GM19239 (cell line): Measurements from ENCODE around the gene FAM177A1.
"Not testable (repeated sequence)": the region's sequence is repeated elsewhere in the genome, so short reads cannot be mapped to it uniquely, and the experiment has no call there.

Experiments used
- DNase-seq: peaks from one replicate; pipeline ENCODE4 v3.0.0; 2011; ENCODE audit warnings: low spot score; ENCODE audit not compliant: insufficient read length
- FAIRE-seq: peaks from 2 replicates; lab custom pipeline; 2011; peaks lifted over from hg19 to GRCh38; lab: Jason Lieb, UNC

FAM177A1 gene, protein sequence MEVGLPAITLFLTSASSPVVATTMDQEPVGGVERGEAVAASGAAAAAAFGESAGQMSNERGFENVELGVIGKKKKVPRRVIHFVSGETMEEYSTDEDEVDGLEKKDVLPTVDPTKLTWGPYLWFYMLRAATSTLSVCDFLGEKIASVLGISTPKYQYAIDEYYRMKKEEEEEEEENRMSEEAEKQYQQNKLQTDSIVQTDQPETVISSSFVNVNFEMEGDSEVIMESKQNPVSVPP

DNA sequence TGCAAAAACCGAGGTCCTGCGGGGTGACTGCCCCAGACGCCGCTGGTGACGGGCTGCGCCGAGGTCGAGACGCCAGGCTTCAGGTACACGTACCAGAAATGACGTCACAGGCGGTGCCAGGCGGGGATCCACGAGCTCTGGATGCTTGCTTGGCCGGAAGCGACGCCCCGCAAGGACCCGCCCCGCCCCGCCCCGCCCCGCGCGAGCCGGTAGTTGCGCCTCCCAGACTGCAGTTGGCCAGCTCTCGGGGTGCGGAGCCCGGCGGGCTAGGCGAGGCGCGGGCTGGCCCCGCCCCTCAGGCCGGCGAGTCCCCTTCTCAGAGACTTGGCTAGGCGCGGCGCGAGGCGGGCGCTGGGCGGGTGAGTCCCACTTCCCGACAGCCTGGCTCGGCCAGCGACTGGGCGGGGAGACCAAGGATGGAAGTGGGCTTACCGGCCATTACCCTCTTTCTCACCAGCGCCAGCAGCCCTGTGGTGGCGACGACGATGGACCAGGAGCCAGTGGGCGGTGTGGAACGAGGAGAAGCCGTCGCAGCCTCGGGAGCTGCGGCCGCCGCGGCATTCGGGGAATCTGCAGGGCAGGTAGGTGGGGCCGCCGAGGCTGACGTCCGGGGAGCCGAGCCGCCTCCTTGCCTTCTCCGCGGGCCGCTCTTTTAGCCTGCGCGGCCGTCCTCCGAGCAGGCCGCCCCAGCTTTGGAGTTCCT, at the start of gene FAM177A1:
FAM177A1 (plus strand) TSS at position 225 of the 703 bp plus-strand sequence; CDS start at position 417, 192 bp downstream.
- FAIRE-seq (peak; percentile 91), DNase-seq (peak; percentile 96)

DNA sequence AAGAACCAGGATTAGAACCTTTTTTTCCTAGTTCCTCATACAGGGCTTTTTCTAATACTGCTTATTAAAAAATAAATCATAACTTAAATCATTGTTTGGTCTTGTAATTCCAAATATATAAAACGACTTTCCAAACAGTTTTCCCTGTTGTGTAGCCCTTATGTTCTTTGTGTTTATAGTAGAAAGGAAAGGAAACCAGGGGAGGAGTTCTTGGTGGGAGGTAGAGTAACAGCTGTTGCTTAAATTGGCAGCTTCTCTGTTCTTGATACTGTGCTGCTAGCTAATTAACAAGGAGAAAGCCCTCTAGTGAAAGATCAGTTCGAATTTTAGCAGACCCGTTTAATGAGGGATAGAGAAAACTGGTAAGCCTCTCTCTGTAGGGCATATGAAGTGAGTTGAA, 48.3 kb upstream of the FAM177A1 start:
- FAIRE-seq, result no peak

DNA sequence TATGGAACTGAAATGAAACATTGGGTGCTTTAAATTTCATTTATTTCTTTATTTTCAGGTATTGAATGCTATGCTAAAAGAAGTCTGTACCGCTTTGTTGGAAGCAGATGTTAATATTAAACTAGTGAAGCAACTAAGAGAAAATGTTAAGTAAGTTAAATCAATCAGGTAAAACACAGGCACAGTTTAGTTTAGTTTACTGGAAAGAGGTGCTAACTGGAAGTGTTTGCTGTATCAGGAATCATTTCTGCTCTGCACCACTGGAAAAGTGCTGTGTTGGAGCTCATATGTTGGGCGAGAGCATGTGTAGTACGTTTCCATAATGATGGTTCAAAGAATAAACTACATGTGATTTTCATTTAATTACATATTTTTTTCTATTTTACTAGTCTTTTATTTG, 46.6 kb upstream of the FAM177A1 start:
- peak; percentile 47 for FAIRE-seq
- DNase-seq, result no peak

More for the DNA sequence above, 48.3 kb upstream of the FAM177A1 start:
- DNase-seq, result no peak

DNA sequence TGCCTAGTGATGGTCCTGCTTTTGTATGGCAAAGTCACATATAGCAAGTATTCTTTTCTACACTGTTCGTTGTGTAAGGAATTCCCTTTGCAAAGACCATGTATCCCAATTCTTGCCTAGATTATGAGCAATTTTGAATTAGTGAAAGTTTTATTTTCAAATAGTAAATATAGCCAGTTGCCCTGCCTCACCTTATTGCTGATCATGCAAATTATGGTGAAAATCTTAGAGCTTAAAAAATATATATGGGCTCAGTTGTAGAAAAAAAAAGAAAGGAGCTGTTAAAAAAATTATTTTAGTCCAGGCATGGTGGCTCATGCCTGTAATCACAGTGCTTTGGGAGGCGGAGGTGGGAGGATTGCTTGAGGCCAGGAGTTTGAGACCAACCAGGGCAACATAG, 44.5 kb upstream of the FAM177A1 start:
- FAIRE-seq (no peak), DNase-seq (no peak)

DNA sequence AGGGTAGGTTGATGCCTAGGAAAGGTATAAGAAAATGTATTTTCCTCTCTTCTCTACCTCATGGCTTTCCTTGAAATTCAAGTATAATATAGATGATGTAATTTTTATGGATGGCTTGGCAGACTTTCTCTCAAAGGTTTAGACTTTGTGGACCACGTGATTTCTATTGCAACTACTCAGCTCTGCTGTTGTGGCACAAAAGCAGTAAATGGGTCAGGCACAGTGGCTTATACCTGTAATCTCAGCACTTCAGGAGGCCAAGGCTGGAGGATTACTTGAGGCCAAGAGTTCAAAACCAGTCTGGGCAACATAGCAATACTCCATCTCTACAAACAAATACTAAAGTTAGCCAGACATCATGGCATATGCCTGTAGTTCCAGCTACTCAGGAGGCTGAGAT, 41.2 kb upstream of the FAM177A1 start:
- FAIRE-seq (no peak), DNase-seq (no peak)

DNA sequence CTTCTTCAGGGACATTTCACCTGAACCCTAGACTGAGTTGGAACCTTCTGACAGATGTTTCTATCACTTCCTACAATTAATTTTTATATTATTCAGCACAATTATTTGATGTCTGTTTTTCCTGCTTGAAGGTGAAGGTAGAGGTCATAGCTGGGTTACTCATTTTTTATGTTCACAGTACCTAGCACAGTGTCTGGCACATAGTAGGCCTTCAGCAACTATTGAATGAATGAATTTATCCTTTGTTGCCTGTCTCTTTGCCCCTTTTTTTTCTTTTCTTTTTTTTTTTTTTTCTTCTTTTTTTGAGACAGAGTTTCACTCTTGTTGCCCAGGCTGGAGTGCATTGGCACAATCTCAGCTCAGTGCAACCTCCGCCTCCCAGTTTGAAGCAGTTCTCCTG, 29.5 kb upstream of the FAM177A1 start:
- FAIRE-seq (no peak), DNase-seq (no peak)

DNA sequence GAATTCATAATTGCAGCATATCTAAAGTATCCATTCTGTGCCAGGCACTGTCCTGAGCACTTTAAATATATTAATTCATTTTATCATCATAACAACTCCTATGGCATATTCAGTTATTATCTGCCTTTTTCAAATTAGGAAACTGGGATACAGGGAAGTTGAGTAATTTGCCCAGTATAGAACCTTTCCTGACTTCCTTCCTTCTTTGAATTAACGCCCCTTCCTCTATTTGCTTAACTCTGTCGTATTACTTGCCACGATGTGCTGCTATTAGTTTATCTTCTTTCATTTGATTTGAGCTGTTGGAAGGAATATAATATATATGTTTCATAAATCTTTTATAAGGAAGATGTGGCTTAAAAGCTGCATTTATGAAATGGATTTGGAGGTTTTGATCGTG, 25.4 kb upstream of the FAM177A1 start:
- FAIRE-seq, result no peak
- no peak for DNase-seq

DNA sequence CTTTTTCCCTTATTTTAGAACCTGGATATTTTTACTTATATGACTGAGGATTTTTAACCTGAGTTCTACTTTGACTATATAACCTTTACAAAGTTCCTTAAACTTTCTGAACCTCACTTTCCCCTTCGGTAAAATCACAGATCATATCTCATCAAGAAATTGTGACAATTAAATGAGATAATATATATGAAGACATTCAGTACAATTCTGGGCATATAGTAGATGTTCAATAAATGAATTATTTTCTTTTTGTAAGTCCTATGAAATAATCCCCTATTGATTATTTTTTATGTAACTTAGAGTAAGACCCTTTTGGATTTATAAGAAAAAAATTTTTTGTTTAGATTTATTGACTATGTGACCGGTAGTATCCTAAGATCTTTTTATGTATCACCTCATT, 17.6 kb upstream of the FAM177A1 start:
- no peak for FAIRE-seq

DNA sequence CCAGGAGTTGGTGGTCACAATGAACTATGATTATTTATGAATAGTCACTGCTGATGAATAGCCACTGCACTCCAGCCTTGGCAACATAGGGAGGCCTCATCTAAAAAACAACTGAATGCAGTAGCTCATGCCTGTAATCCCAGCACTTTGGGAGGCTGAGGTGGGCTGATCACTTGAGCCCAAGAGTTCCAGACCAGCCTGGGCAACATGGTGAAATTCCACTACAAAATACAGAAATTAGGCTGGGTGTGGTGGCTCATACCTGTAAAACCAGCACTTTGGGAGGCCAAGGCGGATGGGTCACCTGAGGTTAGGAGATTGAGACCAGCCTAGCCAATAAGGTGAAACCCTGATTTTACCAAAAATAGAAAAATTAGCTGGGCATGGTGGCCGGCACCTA, 13.5 kb upstream of the FAM177A1 start:
- FAIRE-seq, result no peak
- DNase-seq, result no peak

More for the DNA sequence above, 17.6 kb upstream of the FAM177A1 start:
- no peak for DNase-seq

DNA sequence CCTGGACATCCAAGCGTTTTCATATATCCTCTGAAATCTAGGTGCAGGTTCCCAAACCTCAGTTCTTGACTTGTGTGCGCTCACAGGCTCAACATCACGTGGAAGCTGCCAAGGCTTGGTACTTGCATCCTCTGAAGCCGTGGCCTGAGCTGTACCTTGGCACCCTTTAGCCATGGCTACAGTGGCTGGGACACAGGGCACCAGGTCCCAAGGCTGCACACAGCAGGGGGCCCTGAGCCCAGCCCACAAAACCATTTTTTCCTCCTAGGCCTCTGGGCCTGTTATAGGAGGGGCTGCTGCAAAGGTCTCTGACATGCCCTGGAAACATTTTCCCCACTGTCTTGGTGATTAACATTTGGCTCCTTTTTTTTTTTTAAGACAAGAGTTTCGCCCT, 11.6 kb upstream of the FAM177A1 start:
- DNase-seq (no peak), FAIRE-seq (no peak)

DNA sequence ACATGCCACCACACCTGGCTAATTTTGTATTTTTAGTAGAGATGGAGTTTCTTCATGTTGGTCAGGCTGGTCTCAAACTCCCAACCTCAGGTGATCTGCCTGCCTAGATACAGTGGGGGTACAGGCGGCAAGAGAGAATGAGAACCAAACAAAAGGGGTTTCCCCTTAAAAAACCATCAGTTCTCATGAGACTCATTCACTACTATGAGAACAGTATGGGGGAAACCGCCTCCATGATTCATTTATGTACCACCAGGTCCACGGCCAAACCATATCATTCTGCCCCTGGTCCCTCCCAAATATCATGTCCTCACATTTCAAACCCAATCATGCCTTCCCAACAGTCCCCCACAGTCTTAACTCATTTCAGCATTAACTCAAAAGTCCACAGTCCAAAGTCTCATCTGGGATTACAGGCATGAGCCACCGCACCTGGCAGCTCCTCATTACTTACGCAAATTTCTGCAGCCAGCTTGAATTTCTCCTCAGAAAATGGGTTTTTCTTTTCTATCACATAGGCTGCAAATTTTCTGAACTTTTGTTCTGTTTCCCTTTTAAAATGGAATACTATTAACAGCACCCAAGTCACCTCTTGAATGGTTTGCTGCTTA, 11.0 kb upstream of the FAM177A1 start:
- not testable (repeated sequence) for FAIRE-seq, DNase-seq

DNA sequence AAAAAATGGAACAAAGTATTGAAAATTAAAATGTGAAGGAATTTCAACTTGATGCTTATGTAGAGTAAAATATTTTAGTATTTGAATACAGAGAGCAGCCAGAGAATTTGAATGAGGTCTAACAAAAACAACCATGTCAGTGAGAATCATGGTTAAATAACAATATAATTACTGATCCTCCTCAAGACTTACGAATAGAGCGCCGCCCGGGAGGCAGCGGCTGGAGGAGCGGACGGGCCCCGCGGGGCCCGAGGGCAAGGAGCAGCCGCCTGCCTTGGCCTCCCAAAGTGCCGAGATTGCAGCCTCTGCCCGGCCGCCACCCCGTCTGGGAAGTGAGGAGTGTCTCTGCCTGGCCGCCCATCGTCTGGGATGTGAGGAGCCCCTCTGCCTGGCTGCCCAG, 7.8 kb upstream of the FAM177A1 start:
- not testable (repeated sequence) for FAIRE-seq, DNase-seq

DNA sequence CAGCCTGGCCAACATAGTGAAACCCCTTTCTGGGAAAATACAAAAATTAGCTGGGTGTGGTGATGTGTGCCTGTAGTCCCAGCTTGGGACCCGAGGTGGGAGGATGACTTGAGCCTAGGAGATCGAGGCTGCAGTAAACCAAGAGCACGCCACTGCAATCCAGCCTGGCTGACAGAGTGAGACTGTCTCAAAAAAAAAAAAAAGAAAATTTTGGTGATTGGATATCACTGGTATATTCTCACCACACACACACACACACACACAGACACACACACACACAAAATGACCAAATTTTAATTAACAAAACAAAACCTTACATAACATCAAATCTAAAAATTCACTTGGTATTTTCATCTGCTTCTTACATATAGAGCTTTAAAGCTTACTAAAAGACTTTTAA, 3.4 kb upstream of the FAM177A1 start:
- FAIRE-seq (no peak), DNase-seq (no peak)

DNA sequence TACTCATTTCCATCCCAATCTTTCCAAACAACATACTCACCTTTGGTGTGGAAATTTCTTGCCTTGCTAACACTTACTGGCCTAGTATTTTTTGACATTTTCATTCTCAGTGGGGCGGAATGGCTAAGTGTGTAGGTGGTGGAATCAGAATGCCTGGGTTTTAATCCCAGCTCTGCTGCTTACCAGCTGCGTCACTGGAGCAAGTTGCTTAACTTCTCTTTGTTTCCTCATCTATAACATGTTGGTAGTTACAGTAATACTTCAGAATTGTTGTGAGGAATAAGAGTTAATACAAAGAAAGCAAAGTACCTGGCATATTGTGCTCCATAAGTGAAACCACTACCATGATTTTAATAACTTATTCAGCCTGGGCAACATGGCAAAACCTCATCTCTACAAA, 3.0 kb upstream of the FAM177A1 start:
- FAIRE-seq, result no peak
- no peak for DNase-seq

DNA sequence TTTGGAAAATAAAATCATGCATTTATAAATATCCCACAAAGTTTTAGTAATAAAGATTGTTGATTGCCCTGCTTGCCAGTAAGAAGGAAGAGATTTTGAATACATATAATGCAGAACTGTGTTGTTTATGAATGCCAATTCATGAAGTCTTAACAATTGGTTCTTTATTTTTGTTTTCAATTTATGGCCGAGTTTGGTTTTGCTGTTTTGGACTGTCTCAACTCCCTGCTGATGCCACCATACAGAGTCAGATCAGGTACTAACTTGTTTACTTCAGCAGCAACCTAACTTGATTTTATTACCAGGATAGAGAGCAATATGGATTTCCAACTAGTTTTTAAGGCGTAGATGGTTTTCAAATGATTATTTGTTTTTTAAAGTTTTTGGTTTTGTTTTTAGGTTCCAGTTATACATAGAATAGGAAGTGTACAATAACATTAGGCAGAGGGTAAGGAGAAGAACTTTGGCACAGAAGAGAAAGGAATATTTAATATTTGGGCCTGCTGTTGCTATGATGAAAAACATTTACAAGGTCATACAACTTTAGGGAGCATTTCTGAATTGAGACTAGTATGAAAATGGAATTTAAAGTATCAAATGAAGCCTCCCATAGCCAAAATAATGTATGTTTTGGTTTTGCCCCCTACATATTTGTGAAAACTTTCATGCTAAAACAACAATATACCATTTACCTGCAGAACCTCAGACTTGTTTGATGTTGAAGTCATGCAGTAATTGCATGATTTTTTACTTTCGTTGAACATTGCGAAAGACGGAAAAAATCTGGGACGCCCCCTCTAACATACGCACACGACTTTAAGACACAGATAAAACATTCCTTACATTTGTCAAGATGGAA, 904 bp upstream of the FAM177A1 start:
- DNase-seq, result no peak
- no peak for FAIRE-seq

DNA sequence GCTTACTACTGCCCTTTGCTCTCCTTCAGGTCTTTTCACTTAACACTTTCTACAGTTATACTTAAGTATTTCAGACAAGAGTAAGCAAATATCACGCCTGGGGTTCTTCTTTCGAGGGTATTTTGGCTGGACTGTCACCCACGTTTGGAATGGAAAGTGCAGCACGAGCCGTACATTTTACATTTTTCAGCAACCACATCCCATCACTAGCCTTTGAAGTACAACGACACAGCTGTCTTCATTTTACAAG, 349 bp upstream of the FAM177A1 start:
- DNase-seq, result no peak
- FAIRE-seq, result no peak

DNA sequence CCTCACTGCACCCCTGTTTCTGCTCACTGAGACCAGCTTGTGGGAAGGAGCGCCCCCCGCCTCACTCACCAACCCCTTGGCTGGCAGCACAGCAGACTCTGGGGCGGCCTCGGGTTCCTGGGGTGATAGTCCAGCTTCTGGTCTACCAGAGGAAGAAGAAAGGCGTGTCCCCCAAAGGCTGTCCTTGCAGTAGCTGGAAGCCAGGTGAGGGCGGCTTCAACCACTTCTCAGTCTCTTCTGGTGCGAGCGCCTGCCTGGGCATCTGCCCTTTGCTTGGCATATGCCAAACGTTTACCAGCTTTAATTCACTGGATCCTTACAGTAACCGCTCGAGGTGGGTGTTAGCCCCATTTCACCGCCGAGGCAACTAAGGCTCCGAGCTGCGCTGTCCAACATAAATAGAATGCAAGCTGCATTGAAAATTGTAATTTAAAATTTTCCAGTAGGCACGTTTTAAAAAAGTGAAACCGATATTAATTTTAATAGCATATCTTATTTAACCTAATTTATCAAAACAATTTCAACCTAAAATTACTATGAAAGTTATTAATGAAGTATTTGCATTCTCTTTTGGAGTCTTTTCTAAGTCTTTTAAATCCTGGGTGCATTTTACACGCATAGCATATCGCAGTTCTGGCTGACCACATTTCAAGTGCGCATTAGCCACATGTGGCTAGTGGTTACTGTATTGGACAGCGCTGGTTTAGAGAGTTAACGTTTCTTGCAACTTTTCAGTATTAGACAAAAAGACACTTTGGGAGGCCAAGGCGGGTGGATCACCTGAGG, 872 bp downstream of the FAM177A1 start:
- peak; percentile 51 for FAIRE-seq
- peak; percentile 38 for DNase-seq

DNA sequence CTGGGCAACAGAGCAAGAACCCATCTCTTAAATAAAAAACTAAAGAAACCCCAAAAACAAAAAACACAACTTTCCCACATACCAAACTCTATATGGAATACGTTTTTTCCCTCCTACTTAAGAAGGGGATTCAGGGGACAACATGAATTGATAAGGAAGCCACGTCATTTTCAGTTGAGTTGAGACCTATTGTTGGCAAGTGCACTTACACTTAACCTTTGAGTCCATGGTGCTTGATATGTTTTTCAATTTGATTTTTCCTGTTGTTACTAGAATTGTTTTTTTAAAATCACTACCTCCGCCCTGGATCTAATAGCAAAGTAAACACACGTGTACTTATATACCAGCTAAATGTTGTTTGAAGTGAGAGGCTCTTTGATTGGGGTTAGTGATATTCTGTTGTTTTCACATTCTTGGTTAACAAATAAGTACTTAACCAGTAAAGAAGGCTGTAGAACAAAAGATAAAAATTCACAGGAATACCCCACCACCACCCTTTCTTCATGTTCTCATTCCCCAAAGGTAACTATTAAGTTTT, 2.0 kb downstream of the FAM177A1 start:
- DNase-seq (no peak), FAIRE-seq (no peak)

DNA sequence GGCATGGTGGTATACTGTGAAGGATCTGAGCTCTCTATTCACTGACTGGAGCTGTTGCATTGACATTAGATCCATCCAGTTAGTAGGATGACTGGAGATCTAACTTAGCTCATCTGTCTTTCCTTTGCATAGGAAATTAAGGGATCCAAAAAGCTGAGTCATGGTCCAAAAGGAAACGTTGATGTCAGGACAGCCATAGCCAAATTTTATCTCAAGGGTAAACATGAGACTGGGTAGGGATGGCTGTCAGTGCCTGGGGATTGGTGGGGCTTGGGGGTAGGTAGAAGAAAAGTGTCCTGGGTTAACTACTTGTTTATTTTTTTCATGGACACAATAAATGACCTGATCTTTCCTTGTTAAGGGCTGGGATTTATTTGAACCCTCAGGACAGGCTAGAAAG, 4.6 kb downstream of the FAM177A1 start:
- FAIRE-seq, result no peak
- DNase-seq, result no peak

DNA sequence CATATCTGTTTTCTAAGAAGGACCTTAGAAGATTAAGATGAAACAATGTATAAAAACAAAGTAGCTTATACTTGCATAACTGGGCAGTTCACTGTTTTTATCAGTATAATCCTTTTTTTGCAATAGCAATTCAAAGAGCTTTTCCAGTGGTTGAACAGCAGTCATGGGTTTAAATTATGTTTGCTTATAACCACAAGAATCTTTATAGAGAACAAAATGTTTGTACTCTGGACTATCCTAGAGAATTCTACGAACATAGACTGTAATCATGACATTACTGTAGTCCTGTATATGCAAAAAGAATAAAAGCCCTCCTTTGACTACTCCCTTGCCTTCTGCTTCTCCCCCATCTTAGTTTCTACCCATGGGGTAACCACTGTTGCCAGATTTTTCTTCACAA, 5.7 kb downstream of the FAM177A1 start:
- DNase-seq (no peak), FAIRE-seq (no peak)
